Ectodermal cell (in vitro differentiated cells): ENCODE data around the gene STK25.

ENCODE experiments used
- H3K27ac ChIP-seq: 2 replicates; pipeline ENCODE4 v1.7.0; 2013; ENCODE audit warnings: mild to moderate bottlenecking, low read depth, low read length; ENCODE audit not compliant: insufficient read depth, poor library complexity, severe bottlenecking
- H3K27me3 ChIP-seq: 2 replicates; pipeline ENCODE4 v1.7.0; 2013; ENCODE audit warnings: mild to moderate bottlenecking, low read length; ENCODE audit not compliant: insufficient read depth, control insufficient read depth, poor library complexity, severe bottlenecking
- H3K36me3 ChIP-seq: one replicate; pipeline ENCODE4 v1.7.0; 2013; ENCODE audit warnings: low read length; ENCODE audit not compliant: control insufficient read depth, insufficient read depth
- H3K4me1 ChIP-seq: one replicate; pipeline ENCODE4 v1.7.0; 2013; ENCODE audit warnings: low read length; ENCODE audit not compliant: control insufficient read depth, insufficient read depth
- H3K4me3 ChIP-seq: 2 replicates; pipeline ENCODE4 v1.7.0; 2013; ENCODE audit warnings: low read depth, low read length, control low read depth; ENCODE audit not compliant: insufficient read depth
- H3K9me3 ChIP-seq: 2 replicates; pipeline ENCODE4 v1.7.0; 2013; ENCODE audit warnings: mild to moderate bottlenecking, low read length, moderate library complexity; ENCODE audit not compliant: control insufficient read depth
- WGBS, 2 experiments: methylation state at CpG; one replicate each; pipeline ENCODE4 v1.1.7; 2013; ENCODE audit warnings: missing lambda C conversion rate in 2 of 2; 5-methylcytosine and 5-hydroxymethylcytosine counted together

The STK25 gene

GRCh38 chr2:241493092-241493491 is 15.3 kb downstream of the STK25 start:
- H3K36me3 ChIP-seq: peaks cover 18% of the 10 kb centered on the region
- no peaks in the 10 kb centered on the region for H3K27me3 ChIP-seq
- H3K4me1 ChIP-seq: peaks cover 6% of the 10 kb centered on the region
- WGBS, 2 experiments: 95 to 96% methylated on average over 10 of the region's 10 CpGs
- H3K9me3 ChIP-seq: no peaks in the 10 kb centered on the region
- no peak overlapping the region for H3K27ac ChIP-seq
- H3K4me3 ChIP-seq: no peak overlapping the region

- Histone ChIP-seq H3K9me3 (no peaks in the 10 kb centered on the region), H3K36me3 (peaks cover 15% of the 10 kb centered on the region), H3K4me3 (no peak overlapping the region), H3K27ac (no peak overlapping the region), H3K4me1 (peaks cover 6% of the 10 kb centered on the region), H3K27me3 (no peaks in the 10 kb centered on the region)
- WGBS, 2 experiments: 93 to 97% methylated on average over 7 of the region's 7 CpGs
These were observed 16.2 kb downstream of the STK25 start for GRCh38 chr2:241492174-241492565.

DNA sequence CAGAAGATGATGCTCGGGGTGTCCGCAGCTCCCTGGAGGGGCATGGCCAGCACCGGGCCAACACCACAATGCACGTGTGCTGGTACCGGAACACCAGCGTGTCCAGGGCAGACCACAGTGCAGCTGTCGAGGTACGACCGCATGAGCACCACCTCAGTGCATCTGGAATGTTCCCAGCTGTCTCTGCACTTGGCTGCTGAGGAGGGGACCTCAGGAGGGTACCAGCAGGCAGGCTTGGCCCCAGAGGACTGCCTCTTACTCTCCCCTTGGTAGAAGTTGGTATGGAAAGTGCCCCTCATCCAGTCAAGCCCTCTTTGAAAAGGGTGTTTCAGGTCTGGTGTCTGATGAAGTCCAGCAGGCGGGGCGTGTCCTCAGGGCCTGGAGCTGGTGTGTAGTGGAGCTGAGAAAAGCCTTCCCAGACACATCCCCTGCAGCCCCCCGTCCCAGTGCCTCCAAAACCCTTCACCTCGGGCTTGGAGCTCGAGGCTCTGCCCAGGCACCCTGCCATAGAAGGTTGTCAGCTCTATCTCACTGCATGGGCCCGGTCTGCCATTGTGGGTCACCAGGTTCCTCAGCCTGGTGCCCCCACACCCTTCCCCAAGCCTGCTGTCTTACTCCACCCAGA is 16.7 kb downstream of the STK25 start:
- Histone ChIP-seq H3K9me3 (no peaks in the 10 kb centered on the region), H3K4me3 (no peak overlapping the region), H3K36me3 (peaks cover 10% of the 10 kb centered on the region), H3K4me1 (peaks cover 6% of the 10 kb centered on the region), H3K27me3 (no peaks in the 10 kb centered on the region), H3K27ac (no peak overlapping the region)
- WGBS, 2 experiments: 95 to 96% methylated on average over 15 of the region's 15 CpGs

GRCh38 chr2:241490825-241491506 is 17.4 kb downstream of the STK25 start:
- H3K36me3 ChIP-seq: peaks cover 8% of the 10 kb centered on the region
- H3K27ac ChIP-seq: no peak overlapping the region
- 86 to 89% methylated on average over 16 of the region's 16 CpGs for WGBS, 2 experiments
- H3K4me3 ChIP-seq: no peak overlapping the region
- H3K9me3 ChIP-seq: no peaks in the 10 kb centered on the region
- H3K27me3 ChIP-seq: no peaks in the 10 kb centered on the region
- peaks cover 6% of the 10 kb centered on the region for H3K4me1 ChIP-seq

DNA sequence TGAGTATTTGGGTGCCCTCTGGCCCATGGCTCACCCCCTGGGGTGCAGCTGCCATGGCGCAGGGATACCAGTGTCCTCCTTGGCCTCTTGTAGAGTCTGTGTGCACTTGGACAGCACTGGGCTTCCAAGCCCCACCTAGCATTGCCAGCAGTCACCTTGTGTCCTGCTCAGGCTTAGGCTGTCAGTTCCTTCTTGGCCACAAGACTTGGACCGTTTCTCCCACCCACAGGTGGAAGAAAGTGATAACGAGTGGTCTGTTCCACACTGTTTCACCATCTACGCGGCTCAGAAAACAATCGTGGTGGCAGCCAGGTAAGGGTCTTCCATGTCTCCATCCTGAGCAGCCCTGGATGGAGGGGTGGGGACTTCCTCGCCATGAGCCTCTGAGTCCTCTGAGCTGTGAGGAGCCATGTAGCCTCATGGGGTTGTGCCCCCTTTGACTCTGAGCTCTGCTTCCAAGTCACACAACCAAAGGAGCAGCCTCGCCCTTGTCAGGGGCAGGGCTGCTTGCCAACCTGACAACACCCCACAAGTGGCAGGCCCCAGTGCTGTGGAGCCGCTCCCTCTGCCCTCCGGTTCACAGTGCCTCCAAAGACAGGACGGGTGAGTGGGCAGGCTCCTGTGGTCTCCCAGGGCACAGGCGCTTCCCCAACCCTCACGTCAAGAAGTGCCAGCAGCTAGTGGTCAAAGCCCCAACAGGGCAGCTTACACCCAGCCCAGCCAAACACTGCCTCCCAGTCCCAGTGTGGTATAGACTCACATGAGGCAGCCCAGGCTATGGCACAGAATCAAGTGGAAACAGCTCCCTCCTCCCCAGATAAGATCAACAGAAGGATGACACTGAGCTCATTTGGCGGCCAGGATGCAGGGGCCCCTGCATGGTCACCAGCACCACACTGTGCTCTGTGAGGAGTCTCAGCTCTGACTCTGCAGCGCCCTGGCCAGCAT is 18.4 kb downstream of the STK25 start:
- 93 to 94% methylated on average over 15 of the region's 15 CpGs for WGBS, 2 experiments
- peaks cover 6% of the 10 kb centered on the region for H3K4me1 ChIP-seq
- no peak overlapping the region for H3K4me3 ChIP-seq
- H3K27ac ChIP-seq: no peak overlapping the region
- peaks cover 8% of the 10 kb centered on the region for H3K36me3 ChIP-seq
- H3K9me3 ChIP-seq: no peaks in the 10 kb centered on the region
- H3K27me3 ChIP-seq: no peaks in the 10 kb centered on the region

DNA sequence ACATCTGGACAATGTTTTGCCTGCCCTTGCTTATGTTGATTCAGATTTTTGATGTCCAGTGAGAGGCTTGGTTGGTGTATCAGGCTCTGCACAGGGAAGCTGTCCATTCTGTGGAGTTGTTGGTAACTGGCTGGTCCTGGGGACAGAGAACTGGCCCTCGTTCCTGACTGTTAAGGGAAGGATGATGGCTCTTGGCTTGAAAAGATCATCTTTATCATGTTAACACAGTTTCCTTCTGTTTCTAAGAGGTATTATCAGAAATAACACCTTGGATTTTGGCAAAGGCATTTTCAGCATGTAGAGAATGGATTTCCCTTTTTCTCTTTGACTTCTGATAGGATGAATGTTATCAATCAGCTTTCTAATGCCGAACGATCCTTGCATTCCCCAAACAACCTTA is 19.3 kb downstream of the STK25 start:
- Histone ChIP-seq H3K4me1 (peaks cover 6% of the 10 kb centered on the region), H3K27me3 (no peaks in the 10 kb centered on the region), H3K36me3 (peaks cover under 1% of the 10 kb centered on the region), H3K27ac (no peak overlapping the region), H3K4me3 (no peak overlapping the region), H3K9me3 (no peaks in the 10 kb centered on the region)
- WGBS, 2 experiments: 88 to 100% methylated on average over 1 to 2 of the region's 3 CpGs

DNA sequence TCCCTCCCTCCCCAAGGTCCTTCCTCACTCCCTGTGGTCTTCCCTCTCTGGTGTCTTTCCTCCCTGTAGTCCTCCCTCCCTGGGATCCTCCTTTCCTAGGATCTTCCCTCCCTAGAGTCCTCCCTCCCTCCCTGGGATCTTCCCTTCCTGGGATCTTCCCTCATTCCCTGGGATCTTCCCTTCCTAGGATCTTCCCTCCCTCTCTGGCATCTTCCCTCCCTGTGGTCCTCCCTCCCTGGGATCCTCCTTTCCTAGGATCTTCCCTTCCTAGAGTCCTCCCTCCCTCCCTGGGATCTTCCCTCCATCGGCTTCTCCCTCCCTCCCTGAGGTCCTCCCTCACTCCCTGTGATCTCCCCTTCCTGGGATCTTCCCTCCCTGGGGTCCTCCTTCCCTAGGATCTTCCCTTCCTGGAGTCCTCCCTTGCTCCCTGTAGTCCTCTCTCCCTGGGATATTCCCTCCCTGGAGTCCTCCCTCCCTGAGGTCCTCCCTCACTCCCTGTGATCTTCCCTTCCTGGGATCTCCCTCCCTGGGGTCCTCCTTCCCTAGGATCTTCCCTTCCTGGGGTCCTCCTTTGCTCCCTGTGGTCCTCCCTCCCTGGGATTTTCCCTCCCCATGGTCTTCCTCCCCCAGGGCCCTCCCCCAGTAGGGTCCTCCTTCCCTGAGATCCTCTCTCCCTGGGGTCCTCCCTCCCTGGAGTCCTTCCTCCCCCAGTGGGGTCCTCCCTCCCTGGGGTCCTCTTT is 23.0 kb downstream of the STK25 start:
- Histone ChIP-seq H3K4me1 (no peaks in the 10 kb centered on the region), H3K4me3 (no peak overlapping the region), H3K9me3 (no peaks in the 10 kb centered on the region), H3K27me3 (no peaks in the 10 kb centered on the region), H3K36me3 (no peaks in the 10 kb centered on the region), H3K27ac (no peak overlapping the region)
- 79 to 80% methylated on average over 1 of the region's 1 CpG for WGBS, 2 experiments

GRCh38 chr2:241483305-241483704 is 25.1 kb downstream of the STK25 start:
- H3K4me3 ChIP-seq: no peak overlapping the region
- H3K4me1 ChIP-seq: no peaks in the 10 kb centered on the region
- no peaks in the 10 kb centered on the region for H3K27me3 ChIP-seq
- 93 to 95% methylated on average over 9 of the region's 9 CpGs for WGBS, 2 experiments
- no peaks in the 10 kb centered on the region for H3K9me3 ChIP-seq
- H3K27ac ChIP-seq: no peak overlapping the region
- H3K36me3 ChIP-seq: no peaks in the 10 kb centered on the region

DNA sequence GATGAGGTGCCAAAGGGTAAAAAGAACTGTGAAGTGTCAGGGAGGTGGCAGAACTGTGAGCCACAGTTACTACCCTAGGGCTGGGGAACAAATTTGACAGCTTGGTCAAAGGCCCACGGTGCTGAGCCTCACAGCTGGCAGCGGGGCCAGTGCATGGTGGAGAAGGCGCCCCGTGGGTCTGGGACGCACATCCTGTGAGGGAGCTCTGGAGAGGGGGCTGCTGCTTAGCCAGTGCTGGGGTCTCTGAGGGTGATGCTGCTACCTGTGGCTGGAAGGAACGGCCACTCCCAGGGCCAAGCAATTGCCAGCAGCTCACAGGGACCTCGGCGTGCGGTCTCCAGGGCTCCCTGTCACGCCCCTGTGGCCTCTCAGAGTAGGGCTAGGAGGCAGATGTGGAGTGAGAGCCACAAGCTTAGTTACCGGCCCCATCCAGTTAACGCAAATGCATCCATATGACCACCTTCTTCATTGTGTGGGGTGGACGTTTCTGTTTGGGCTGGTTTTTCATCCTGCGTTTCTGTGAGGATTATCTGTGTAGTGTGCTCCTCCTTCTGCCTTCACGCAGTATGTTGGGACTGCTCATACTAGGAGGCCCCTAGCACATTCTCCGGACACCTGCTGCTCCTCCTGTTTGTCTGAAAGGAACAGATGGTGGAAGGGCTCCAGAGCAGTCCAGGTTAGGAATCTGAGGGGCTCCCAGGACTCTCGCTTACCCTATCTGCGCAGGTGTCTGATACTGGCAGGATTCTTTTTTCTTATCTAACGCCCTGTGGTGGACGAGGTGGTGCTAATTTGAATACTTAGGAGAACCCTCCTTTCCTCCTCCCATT is 26.0 kb downstream of the STK25 start:
- H3K27me3 ChIP-seq: no peaks in the 10 kb centered on the region

More for the DNA sequence above, 26.0 kb downstream of the STK25 start:
- Histone ChIP-seq H3K4me3 (no peak overlapping the region), H3K27ac (no peak overlapping the region), H3K4me1 (no peaks in the 10 kb centered on the region), H3K36me3 (no peaks in the 10 kb centered on the region), H3K9me3 (no peaks in the 10 kb centered on the region)
- 92% methylated on average over 20 of the region's 20 CpGs for WGBS, 2 experiments
